ENCODE results near the gene MYO15B. TPM values are rescaled to one million over a fixed set of nuclear protein-coding genes. Genes with fewer than 3 reads are reported as not detected.
A peak's percentile ranks its signal among the peaks of the same experiment; 100 is the strongest.

Gene MYO15B
- total and polyA plus RNA-seq, 2 of the 13 experiments (the other 11 are each of a cell fraction or from before 2014, with no cell fraction given): 2.8 to 8.1 TPM

DNA sequence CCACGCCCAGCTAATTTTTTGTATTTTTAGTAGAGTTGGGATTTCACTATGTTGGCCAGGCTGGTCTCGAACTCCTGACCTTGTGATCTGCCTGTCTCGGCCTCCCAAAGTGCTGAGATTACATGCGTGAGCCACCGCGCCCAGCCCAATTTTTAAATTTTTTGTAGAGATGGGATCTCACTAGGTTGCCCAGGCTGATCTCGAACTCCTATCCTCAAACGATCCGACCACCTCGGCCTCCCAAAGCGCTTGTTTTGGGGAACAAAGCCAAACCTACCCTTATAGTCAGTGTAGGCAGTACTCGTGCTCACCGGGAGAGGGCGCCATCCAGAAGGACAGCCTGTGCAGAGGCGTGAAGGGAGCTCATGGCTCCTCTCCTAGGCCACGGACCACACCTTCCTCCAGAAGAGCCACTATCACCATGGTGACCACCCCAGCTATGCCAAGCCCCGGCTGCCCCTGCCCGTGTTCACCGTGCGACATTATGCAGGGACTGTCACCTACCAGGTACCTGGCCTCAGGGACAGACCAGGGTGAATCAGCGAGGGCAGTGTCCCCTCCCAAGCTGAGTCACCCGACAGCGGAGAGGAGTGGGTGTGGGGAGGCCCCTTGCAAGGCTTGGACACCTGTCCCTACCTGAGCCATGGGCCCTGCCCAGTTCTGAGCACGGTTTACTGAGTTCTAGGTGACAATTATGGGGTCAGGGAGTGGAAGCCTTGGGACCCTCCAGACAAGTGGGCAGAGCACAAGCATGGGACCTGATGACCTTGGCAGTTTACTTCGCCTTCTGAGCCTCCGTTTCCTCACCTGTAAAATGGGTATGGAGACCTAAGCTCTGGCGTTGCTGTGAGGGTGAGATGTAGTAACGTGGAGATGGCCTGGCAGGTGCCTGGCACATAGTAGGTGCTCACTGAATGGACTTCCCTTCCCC, 13.7 kb downstream of the MYO15B start (continued):
- TF ChIP-seq, protein P1, sequence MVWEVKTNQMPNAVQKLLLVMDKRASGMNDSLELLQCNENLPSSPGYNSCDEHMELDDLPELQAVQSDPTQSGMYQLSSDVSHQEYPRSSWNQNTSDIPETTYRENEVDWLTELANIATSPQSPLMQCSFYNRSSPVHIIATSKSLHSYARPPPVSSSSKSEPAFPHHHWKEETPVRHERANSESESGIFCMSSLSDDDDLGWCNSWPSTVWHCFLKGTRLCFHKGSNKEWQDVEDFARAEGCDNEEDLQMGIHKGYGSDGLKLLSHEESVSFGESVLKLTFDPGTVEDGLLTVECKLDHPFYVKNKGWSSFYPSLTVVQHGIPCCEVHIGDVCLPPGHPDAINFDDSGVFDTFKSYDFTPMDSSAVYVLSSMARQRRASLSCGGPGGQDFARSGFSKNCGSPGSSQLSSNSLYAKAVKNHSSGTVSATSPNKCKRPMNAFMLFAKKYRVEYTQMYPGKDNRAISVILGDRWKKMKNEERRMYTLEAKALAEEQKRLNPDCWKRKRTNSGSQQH (CRISPR knock-in tag; IDR thresholded peaks at IDR 0.05; ENCODE audit: low read depth): no peak
- TF ChIP-seq, protein P2, sequence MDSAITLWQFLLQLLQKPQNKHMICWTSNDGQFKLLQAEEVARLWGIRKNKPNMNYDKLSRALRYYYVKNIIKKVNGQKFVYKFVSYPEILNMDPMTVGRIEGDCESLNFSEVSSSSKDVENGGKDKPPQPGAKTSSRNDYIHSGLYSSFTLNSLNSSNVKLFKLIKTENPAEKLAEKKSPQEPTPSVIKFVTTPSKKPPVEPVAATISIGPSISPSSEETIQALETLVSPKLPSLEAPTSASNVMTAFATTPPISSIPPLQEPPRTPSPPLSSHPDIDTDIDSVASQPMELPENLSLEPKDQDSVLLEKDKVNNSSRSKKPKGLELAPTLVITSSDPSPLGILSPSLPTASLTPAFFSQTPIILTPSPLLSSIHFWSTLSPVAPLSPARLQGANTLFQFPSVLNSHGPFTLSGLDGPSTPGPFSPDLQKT (CRISPR knock-in tag; IDR thresholded peaks at IDR 0.05; ENCODE audit: borderline replicate concordance): no peak
- no peak for TF ChIP-seq TCF7 (IDR thresholded peaks at IDR 0.05; ENCODE audit: low read depth)
- TF ChIP-seq, protein P3, sequence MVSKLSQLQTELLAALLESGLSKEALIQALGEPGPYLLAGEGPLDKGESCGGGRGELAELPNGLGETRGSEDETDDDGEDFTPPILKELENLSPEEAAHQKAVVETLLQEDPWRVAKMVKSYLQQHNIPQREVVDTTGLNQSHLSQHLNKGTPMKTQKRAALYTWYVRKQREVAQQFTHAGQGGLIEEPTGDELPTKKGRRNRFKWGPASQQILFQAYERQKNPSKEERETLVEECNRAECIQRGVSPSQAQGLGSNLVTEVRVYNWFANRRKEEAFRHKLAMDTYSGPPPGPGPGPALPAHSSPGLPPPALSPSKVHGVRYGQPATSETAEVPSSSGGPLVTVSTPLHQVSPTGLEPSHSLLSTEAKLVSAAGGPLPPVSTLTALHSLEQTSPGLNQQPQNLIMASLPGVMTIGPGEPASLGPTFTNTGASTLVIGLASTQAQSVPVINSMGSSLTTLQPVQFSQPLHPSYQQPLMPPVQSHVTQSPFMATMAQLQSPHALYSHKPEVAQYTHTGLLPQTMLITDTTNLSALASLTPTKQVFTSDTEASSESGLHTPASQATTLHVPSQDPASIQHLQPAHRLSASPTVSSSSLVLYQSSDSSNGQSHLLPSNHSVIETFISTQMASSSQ (IDR thresholded peaks at IDR 0.05; ENCODE audit: low read depth): no peak
- TF ChIP-seq, protein P3 (CRISPR knock-in tag; IDR thresholded peaks at IDR 0.05; ENCODE audit: borderline replicate concordance): no peak
- TF ChIP-seq ZBTB38 (CRISPR knock-in tag; IDR thresholded peaks at IDR 0.05): peak; percentile 62; the same call in 1 of the 2 replicates
- no peak for TF ChIP-seq ZIK1 (CRISPR knock-in tag; IDR thresholded peaks at IDR 0.05; ENCODE audit: borderline replicate concordance, low read depth)
- no peak for TF ChIP-seq CENPX (CRISPR knock-in tag; IDR thresholded peaks at IDR 0.05)
- no peak for TF ChIP-seq SKI (IDR thresholded peaks at IDR 0.05; ENCODE audit: partially characterized antibody)
- no peak for TF ChIP-seq ZNF747 (CRISPR knock-in tag; IDR thresholded peaks at IDR 0.05; ENCODE audit: borderline replicate concordance)
- peak; percentile 59; the same call in 1 of the 2 replicates for TF ChIP-seq ZFP37 (CRISPR knock-in tag; IDR thresholded peaks at IDR 0.05; ENCODE audit: borderline replicate concordance)
- no peak for TF ChIP-seq ZNF234 (CRISPR knock-in tag; conservative IDR thresholded peaks at IDR 0.05)
- TF ChIP-seq YEATS2 (CRISPR knock-in tag; IDR thresholded peaks at IDR 0.05; ENCODE audit: borderline replicate concordance): peak; percentile 59; the same call in 1 of the 2 replicates
- TF ChIP-seq ELF3 (CRISPR knock-in tag; IDR thresholded peaks at IDR 0.05): peak; percentile 32; the same call in 1 of the 2 replicates
- no peak; the same call in 1 of the 2 replicates for TF ChIP-seq TBX2 (CRISPR knock-in tag; IDR thresholded peaks at IDR 0.05; ENCODE audit: borderline replicate concordance)
- no peak for TF ChIP-seq SRF (IDR thresholded peaks at IDR 0.05; ENCODE audit: low read depth, low read length)
- TF ChIP-seq, protein P4, sequence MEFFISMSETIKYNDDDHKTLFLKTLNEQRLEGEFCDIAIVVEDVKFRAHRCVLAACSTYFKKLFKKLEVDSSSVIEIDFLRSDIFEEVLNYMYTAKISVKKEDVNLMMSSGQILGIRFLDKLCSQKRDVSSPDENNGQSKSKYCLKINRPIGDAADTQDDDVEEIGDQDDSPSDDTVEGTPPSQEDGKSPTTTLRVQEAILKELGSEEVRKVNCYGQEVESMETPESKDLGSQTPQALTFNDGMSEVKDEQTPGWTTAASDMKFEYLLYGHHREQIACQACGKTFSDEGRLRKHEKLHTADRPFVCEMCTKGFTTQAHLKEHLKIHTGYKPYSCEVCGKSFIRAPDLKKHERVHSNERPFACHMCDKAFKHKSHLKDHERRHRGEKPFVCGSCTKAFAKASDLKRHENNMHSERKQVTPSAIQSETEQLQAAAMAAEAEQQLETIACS (CRISPR knock-in tag; IDR thresholded peaks at IDR 0.05): no peak

Data from HepG2 (cell line).